Measurements from ENCODE around the gene CHRND.

CHRND gene

GRCh38 chr2:232534940-232535651 is 9.1 kb downstream of the CHRND start:
- H3K4me1 ChIP-seq (ENCODE audit: control insufficient read depth, low read depth, low read length) = peaks cover 8% of the 10 kb centered on the region
- H3K36me3 ChIP-seq (ENCODE audit: control insufficient read depth, low read depth, low read length) = no peaks in the 10 kb centered on the region
- H3K27me3 ChIP-seq (ENCODE audit: control insufficient read depth, insufficient read depth, low read length) = no peaks in the 10 kb centered on the region
- no peak overlapping the region for H3K4me3 ChIP-seq (ENCODE audit: low read length)
- no peak overlapping the region for H3K9ac ChIP-seq (ENCODE audit: low read length)
- H3K27ac ChIP-seq (ENCODE audit: low read length) = no peak overlapping the region
- no peaks in the 10 kb centered on the region for H3K9me3 ChIP-seq (ENCODE audit: control insufficient read depth, low read depth, low read length)

- Histone ChIP-seq H3K27ac (ENCODE audit: low read length) (no peak overlapping the region), H3K4me3 (ENCODE audit: low read length) (no peak overlapping the region), H3K36me3 (ENCODE audit: control insufficient read depth, low read depth, low read length) (no peaks in the 10 kb centered on the region), H3K27me3 (ENCODE audit: control insufficient read depth, insufficient read depth, low read length) (no peaks in the 10 kb centered on the region), H3K9ac (ENCODE audit: low read length) (no peak overlapping the region), H3K4me1 (ENCODE audit: control insufficient read depth, low read depth, low read length) (peaks cover 8% of the 10 kb centered on the region), H3K9me3 (ENCODE audit: control insufficient read depth, low read depth, low read length) (no peaks in the 10 kb centered on the region)
Measured at GRCh38 chr2:232535761-232536530, 10.0 kb downstream of the CHRND start.

GRCh38 chr2:232537079-232537478 is 11.1 kb downstream of the CHRND start:
- no peak overlapping the region for H3K9ac ChIP-seq (ENCODE audit: low read length)
- H3K4me3 ChIP-seq (ENCODE audit: low read length) = no peak overlapping the region
- H3K27ac ChIP-seq (ENCODE audit: low read length) = no peak overlapping the region
- H3K9me3 ChIP-seq (ENCODE audit: control insufficient read depth, low read depth, low read length) = no peaks in the 10 kb centered on the region
- no peaks in the 10 kb centered on the region for H3K36me3 ChIP-seq (ENCODE audit: control insufficient read depth, low read depth, low read length)
- H3K4me1 ChIP-seq (ENCODE audit: control insufficient read depth, low read depth, low read length) = peaks cover 8% of the 10 kb centered on the region
- H3K27me3 ChIP-seq (ENCODE audit: control insufficient read depth, insufficient read depth, low read length) = no peaks in the 10 kb centered on the region

- H3K9me3 ChIP-seq (ENCODE audit: control insufficient read depth, low read depth, low read length) = no peaks in the 10 kb centered on the region
- peaks cover 8% of the 10 kb centered on the region for H3K4me1 ChIP-seq (ENCODE audit: control insufficient read depth, low read depth, low read length)
- H3K9ac ChIP-seq (ENCODE audit: low read length) = no peak overlapping the region
- no peak overlapping the region for H3K27ac ChIP-seq (ENCODE audit: low read length)
- no peaks in the 10 kb centered on the region for H3K27me3 ChIP-seq (ENCODE audit: control insufficient read depth, insufficient read depth, low read length)
- H3K4me3 ChIP-seq (ENCODE audit: low read length) = no peak overlapping the region
- no peaks in the 10 kb centered on the region for H3K36me3 ChIP-seq (ENCODE audit: control insufficient read depth, low read depth, low read length)
Measured at GRCh38 chr2:232537499-232537898, 11.5 kb downstream of the CHRND start.

GRCh38 chr2:232538671-232539070 is 12.7 kb downstream of the CHRND start:
- Histone ChIP-seq H3K27me3 (ENCODE audit: control insufficient read depth, insufficient read depth, low read length) (no peaks in the 10 kb centered on the region), H3K9me3 (ENCODE audit: control insufficient read depth, low read depth, low read length) (no peaks in the 10 kb centered on the region), H3K27ac (ENCODE audit: low read length) (no peak overlapping the region), H3K4me3 (ENCODE audit: low read length) (no peak overlapping the region), H3K36me3 (ENCODE audit: control insufficient read depth, low read depth, low read length) (no peaks in the 10 kb centered on the region), H3K9ac (ENCODE audit: low read length) (no peak overlapping the region), H3K4me1 (ENCODE audit: control insufficient read depth, low read depth, low read length) (peaks cover 8% of the 10 kb centered on the region)

- Histone ChIP-seq H3K4me3 (ENCODE audit: low read length) (no peak within 1 kb of the TSS), H3K27me3 (ENCODE audit: control insufficient read depth, insufficient read depth, low read length) (no peaks in the 10 kb centered on the region), H3K9me3 (ENCODE audit: control insufficient read depth, low read depth, low read length) (no peaks in the 10 kb centered on the region), H3K27ac (ENCODE audit: low read length) (no peak within 1 kb of the TSS), H3K4me1 (ENCODE audit: control insufficient read depth, low read depth, low read length) (peaks cover 8% of the 10 kb centered on the region), H3K9ac (ENCODE audit: low read length) (no peak within 1 kb of the TSS), H3K36me3 (ENCODE audit: control insufficient read depth, low read depth, low read length) (no peaks in the 10 kb centered on the region)
Measured at GRCh38 chr2:232539298-232540231, 13.6 kb downstream of the CHRND start, which contains the start of gene CHRNG. CHRNG (plus strand) TSS chr2:232539692; CDS start chr2:232539748, 56 bp downstream.

- Histone ChIP-seq H3K9me3 (ENCODE audit: control insufficient read depth, low read depth, low read length) (no peaks in the 10 kb centered on the region), H3K4me3 (ENCODE audit: low read length) (no peak overlapping the region), H3K9ac (ENCODE audit: low read length) (no peak overlapping the region), H3K4me1 (ENCODE audit: control insufficient read depth, low read depth, low read length) (peaks cover 8% of the 10 kb centered on the region), H3K36me3 (ENCODE audit: control insufficient read depth, low read depth, low read length) (no peaks in the 10 kb centered on the region), H3K27me3 (ENCODE audit: control insufficient read depth, insufficient read depth, low read length) (no peaks in the 10 kb centered on the region), H3K27ac (ENCODE audit: low read length) (no peak overlapping the region)
Measured at GRCh38 chr2:232540441-232541041, 14.6 kb downstream of the CHRND start.

GRCh38 chr2:232541195-232541960 is 15.4 kb downstream of the CHRND start:
- H3K27ac ChIP-seq (ENCODE audit: low read length) = no peak overlapping the region
- H3K4me3 ChIP-seq (ENCODE audit: low read length) = no peak overlapping the region
- no peaks in the 10 kb centered on the region for H3K9me3 ChIP-seq (ENCODE audit: control insufficient read depth, low read depth, low read length)
- H3K4me1 ChIP-seq (ENCODE audit: control insufficient read depth, low read depth, low read length) = peaks cover 8% of the 10 kb centered on the region
- H3K36me3 ChIP-seq (ENCODE audit: control insufficient read depth, low read depth, low read length) = no peaks in the 10 kb centered on the region
- H3K27me3 ChIP-seq (ENCODE audit: control insufficient read depth, insufficient read depth, low read length) = no peaks in the 10 kb centered on the region
- no peak overlapping the region for H3K9ac ChIP-seq (ENCODE audit: low read length)

GRCh38 chr2:232541961-232542714 is 16.2 kb downstream of the CHRND start:
- H3K27me3 ChIP-seq (ENCODE audit: control insufficient read depth, insufficient read depth, low read length) = no peaks in the 10 kb centered on the region
- no peak overlapping the region for H3K9ac ChIP-seq (ENCODE audit: low read length)
- H3K27ac ChIP-seq (ENCODE audit: low read length) = no peak overlapping the region
- no peak overlapping the region for H3K4me3 ChIP-seq (ENCODE audit: low read length)
- H3K4me1 ChIP-seq (ENCODE audit: control insufficient read depth, low read depth, low read length) = peaks cover 8% of the 10 kb centered on the region
- peaks cover 3% of the 10 kb centered on the region for H3K36me3 ChIP-seq (ENCODE audit: control insufficient read depth, low read depth, low read length)
- H3K9me3 ChIP-seq (ENCODE audit: control insufficient read depth, low read depth, low read length) = no peaks in the 10 kb centered on the region
